ENCODE measurements around the gene MOV10L1. TPM values are rescaled to one million over a fixed set of nuclear protein-coding genes. Genes with fewer than 3 reads are reported as not detected.

MOV10L1 gene
- total RNA-seq, 1 donor from 2014 or later = 1.1 TPM

DNA sequence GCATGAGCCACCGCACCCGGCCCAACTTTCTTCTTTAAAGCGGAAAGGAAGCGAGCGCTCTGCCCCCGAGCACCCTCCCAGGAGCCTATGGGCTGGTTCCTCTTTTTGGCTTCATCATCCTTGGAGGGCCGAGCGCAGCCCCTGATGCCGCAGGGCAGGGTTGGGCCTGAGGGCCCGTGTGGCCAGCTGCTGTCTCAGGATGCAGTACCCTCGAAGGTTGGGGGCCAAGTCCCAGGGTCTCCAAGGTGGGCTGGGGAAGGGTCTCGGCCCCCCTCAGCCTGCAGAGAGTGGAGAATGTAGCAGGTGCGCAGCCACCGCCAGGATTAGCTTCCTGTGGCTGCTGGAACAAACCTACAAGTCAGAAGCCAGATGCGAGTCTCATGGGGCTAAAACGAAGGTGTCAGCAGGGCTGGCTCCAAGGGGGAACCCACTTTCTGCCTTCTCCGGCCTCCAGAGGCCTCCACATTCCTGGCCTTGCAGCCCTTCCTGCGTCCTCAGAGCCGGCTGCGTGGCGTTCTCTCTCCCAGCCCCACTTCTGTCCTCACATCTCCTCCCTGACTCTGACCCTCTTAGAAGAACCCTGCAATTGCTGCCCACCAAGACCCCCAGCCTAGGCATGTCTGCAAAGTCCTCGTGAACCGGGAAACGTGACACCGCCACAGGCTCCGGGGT, 83.6 kb downstream of the MOV10L1 start:
- Mint-ChIP-seq H3K9me3 (ENCODE audit: low read depth) (no peaks in the 10 kb centered on the region), H3K27me3 (ENCODE audit: low read depth) (peaks cover 3% of the 10 kb centered on the region), H3K27ac (ENCODE audit: unreplicated experiment) (no peak overlapping the region), H3K4me1 (ENCODE audit: low read depth) (peaks cover 7% of the 10 kb centered on the region), H3K36me3 (ENCODE audit: low read depth) (peaks cover 2% of the 10 kb centered on the region), H3K4me3 (ENCODE audit: unreplicated experiment) (no peak overlapping the region)
- TF ChIP-seq, protein P1, sequence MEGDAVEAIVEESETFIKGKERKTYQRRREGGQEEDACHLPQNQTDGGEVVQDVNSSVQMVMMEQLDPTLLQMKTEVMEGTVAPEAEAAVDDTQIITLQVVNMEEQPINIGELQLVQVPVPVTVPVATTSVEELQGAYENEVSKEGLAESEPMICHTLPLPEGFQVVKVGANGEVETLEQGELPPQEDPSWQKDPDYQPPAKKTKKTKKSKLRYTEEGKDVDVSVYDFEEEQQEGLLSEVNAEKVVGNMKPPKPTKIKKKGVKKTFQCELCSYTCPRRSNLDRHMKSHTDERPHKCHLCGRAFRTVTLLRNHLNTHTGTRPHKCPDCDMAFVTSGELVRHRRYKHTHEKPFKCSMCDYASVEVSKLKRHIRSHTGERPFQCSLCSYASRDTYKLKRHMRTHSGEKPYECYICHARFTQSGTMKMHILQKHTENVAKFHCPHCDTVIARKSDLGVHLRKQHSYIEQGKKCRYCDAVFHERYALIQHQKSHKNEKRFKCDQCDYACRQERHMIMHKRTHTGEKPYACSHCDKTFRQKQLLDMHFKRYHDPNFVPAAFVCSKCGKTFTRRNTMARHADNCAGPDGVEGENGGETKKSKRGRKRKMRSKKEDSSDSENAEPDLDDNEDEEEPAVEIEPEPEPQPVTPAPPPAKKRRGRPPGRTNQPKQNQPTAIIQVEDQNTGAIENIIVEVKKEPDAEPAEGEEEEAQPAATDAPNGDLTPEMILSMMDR (IDR thresholded peaks at IDR 0.05) = no peak
- no peak for DNase-seq (ENCODE audit: low spot score)

DNA sequence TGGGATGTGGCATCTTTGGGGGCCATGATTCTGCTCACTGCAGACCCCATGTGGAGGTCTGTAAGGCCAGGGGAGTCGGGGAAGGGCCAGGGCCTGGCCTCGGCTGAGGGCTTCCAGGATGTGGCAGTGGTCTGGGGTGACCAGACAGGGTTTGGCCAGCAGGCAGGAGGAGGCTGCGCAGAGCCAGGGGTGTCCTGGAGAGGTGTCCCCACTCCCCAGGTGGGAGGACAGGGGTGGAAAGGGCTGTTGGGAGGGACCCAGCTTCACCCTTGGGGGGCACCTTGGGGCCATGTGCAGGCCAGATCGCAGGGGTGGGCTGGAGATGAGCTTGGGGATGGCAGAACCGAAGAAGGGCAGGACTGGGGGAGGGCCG, 84.2 kb downstream of the MOV10L1 start:
- Mint-ChIP-seq H3K36me3 (ENCODE audit: low read depth) (peaks cover 2% of the 10 kb centered on the region), H3K27me3 (ENCODE audit: low read depth) (peaks cover under 1% of the 10 kb centered on the region), H3K27ac (ENCODE audit: unreplicated experiment) (no peak overlapping the region), H3K4me3 (ENCODE audit: unreplicated experiment) (no peak overlapping the region), H3K9me3 (ENCODE audit: low read depth) (no peaks in the 10 kb centered on the region), H3K4me1 (ENCODE audit: low read depth) (peaks cover 7% of the 10 kb centered on the region)
- TF ChIP-seq, protein P1 (IDR thresholded peaks at IDR 0.05) = no peak
- no peak for DNase-seq (ENCODE audit: low spot score)

DNA sequence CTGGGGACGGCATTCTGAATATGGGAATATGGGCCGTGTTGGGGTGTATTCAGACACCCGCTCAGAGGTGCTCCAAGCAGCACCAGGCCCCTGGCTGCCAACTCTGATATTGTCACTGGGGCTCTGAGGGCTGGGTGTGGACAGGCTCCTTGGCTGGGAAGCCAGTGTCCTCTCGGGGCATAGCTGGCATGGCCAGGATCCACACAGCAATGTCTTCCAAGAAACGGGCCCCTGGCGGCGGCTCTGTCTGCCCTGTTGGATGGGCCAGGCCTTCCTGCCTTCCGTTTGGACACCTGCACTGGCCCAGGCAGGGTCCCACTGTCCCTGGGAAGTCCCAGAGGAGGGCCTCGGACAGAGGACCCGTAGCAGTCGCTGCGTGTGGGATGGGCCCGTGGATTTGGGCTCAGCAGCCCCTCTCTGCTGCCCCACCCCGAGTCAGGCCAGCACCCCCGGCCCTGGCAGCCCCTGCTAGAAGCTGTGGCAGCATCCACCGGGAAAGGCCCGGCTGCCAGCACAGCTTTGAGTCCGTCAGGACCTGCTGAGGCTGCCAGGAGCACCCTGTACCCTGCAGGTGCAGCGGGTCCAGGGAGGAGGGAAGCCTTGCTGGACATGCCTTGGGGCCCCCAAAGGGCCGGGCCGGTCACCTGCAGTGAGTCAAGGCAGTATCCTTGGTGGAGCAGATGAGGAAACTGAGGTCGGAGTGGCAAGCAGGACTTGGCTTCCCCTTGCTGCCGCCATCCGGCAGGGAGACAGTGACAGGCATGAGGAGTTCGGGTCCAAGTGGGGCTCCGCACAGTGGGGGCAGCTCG, 84.8 kb downstream of the MOV10L1 start:
- H3K9me3 Mint-ChIP-seq (ENCODE audit: low read depth) = no peaks in the 10 kb centered on the region
- no peaks in the 10 kb centered on the region for H3K27me3 Mint-ChIP-seq (ENCODE audit: low read depth)
- TF ChIP-seq, protein P1 (IDR thresholded peaks at IDR 0.05) = no peak
- DNase-seq (ENCODE audit: low spot score) = no peak
- H3K27ac Mint-ChIP-seq (ENCODE audit: unreplicated experiment) = no peak overlapping the region
- peaks cover 3% of the 10 kb centered on the region for H3K4me1 Mint-ChIP-seq (ENCODE audit: low read depth)
- peaks cover 2% of the 10 kb centered on the region for H3K36me3 Mint-ChIP-seq (ENCODE audit: low read depth)
- no peak overlapping the region for H3K4me3 Mint-ChIP-seq (ENCODE audit: unreplicated experiment)

DNA sequence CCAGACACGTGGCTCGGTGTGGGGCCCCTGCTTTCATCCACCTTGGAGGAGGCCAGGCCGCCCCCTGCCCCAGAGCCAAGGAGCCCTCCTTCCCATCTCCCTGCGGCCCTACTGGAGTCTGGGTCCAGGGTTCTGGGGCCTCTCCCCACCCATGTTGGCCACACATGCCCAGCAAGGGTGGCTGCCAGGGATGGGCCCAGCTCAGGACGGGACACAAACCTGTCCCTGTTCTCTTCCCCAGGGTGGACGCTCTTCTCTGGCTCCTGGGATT, 85.3 kb downstream of the MOV10L1 start:
- Mint-ChIP-seq H3K27me3 (ENCODE audit: low read depth) (no peaks in the 10 kb centered on the region), H3K4me3 (ENCODE audit: unreplicated experiment) (no peak overlapping the region), H3K9me3 (ENCODE audit: low read depth) (no peaks in the 10 kb centered on the region), H3K36me3 (ENCODE audit: low read depth) (peaks cover 2% of the 10 kb centered on the region), H3K4me1 (ENCODE audit: low read depth) (peaks cover 3% of the 10 kb centered on the region), H3K27ac (ENCODE audit: unreplicated experiment) (no peak overlapping the region)
- TF ChIP-seq, protein P1 (IDR thresholded peaks at IDR 0.05) = no peak
- no peak for DNase-seq (ENCODE audit: low spot score)

DNA sequence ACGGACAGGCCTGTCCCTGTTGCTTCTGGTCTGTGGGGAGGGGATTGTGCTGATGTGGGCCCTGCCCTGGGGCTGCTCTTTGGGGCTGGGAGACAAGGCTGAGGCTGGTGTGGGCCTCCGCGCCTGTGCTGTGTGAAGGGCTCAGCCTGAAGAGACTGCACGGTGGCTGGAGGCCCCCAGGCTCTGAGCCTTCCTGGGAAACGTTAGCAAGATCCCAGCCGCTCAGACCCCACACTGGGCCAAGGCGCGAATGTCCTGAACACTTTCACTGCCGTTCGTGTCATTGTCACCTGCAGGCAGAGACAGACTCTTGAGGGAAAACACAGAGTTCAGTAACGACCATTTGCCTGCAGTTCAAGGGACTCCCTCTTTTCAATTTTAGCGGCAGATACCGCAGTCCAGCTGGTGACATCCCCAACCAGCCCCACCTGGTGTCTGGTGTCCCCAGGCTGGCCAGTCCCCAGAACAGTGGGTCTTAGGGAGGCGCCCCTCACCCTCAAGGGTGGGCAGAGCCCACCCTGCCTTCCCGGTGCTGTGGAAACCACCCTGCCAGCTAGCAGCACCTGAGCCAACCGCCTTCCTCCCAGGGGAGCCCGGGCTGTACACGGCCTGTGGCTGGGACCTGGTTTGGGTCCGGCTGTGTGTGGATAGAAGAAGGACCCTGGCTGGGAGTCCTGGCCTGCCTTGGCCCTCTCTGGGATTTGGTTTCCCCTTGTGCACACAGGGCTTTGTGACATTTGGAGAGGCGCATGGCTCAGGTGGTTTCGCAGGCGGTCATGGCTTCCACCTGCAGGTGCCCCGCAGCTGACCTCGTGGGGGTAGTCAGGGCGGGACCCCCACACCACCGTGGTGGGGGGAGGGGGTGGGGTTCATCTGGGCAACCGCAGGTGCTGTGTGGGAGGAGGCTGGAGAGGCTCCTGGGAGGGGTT, 86.4 kb downstream of the MOV10L1 start:
- TF ChIP-seq, protein P1 (IDR thresholded peaks at IDR 0.05) = no peak
- no peaks in the 10 kb centered on the region for H3K27me3 Mint-ChIP-seq (ENCODE audit: low read depth)
- no peak overlapping the region for H3K4me3 Mint-ChIP-seq (ENCODE audit: unreplicated experiment)
- H3K9me3 Mint-ChIP-seq (ENCODE audit: low read depth) = no peaks in the 10 kb centered on the region
- no peaks in the 10 kb centered on the region for H3K4me1 Mint-ChIP-seq (ENCODE audit: low read depth)
- H3K27ac Mint-ChIP-seq (ENCODE audit: unreplicated experiment) = no peak overlapping the region
- no peak for DNase-seq (ENCODE audit: low spot score)
- peaks cover 2% of the 10 kb centered on the region for H3K36me3 Mint-ChIP-seq (ENCODE audit: low read depth)
